ENCODE data around the gene ABHD14A.

Gene ABHD14A

GRCh38 chr3:51940648-51941462 is 34.0 kb upstream of the ABHD14A start:
- peak overlapping the region; percentile 89 for H3K4me3 ChIP-seq (ENCODE audit: low read depth, low read length)

GRCh38 chr3:51941463-51941797 is 33.4 kb upstream of the ABHD14A start:
- H3K4me3 ChIP-seq (ENCODE audit: low read depth, low read length) = peak overlapping the region; percentile 89

GRCh38 chr3:51941798-51942602 is 32.9 kb upstream of the ABHD14A start, which contains the start of the genes PARP3 and RRP9:
Gene PARP3 (plus strand): TSS chr3:51942363. CDS start chr3:51943356, 993 bp downstream.
Gene RRP9 (minus strand): TSS chr3:51941904. CDS start chr3:51941867, 37 bp downstream.
- H3K4me3 ChIP-seq (ENCODE audit: low read depth, low read length) = peak within 1 kb of the TSS; percentile 89

GRCh38 chr3:51942603-51943450 is 32.0 kb upstream of the ABHD14A start:
- H3K4me3 ChIP-seq (ENCODE audit: low read depth, low read length) = no peak overlapping the region

GRCh38 chr3:51943451-51944391 is 31.1 kb upstream of the ABHD14A start:
- H3K4me3 ChIP-seq (ENCODE audit: low read depth, low read length) = no peak overlapping the region

GRCh38 chr3:51944451-51945021 is 30.3 kb upstream of the ABHD14A start:
- H3K4me3 ChIP-seq (ENCODE audit: low read depth, low read length) = no peak overlapping the region

- H3K4me3 ChIP-seq (ENCODE audit: low read depth, low read length) = no peak overlapping the region
Measured at GRCh38 chr3:51945031-51945840, 29.6 kb upstream of the ABHD14A start.

- H3K4me3 ChIP-seq (ENCODE audit: low read depth, low read length) = no peak overlapping the region
Measured at GRCh38 chr3:51945926-51946705, 28.7 kb upstream of the ABHD14A start.

GRCh38 chr3:51946796-51947195 is 28.1 kb upstream of the ABHD14A start:
- no peak overlapping the region for H3K4me3 ChIP-seq (ENCODE audit: low read depth, low read length)

GRCh38 chr3:51947215-51947900 is 27.5 kb upstream of the ABHD14A start:
- no peak overlapping the region for H3K4me3 ChIP-seq (ENCODE audit: low read depth, low read length)

- H3K4me3 ChIP-seq (ENCODE audit: low read depth, low read length) = no peak overlapping the region
Measured at GRCh38 chr3:51948016-51948580, 26.8 kb upstream of the ABHD14A start.

GRCh38 chr3:51949121-51949520 is 25.7 kb upstream of the ABHD14A start:
- no peak overlapping the region for H3K4me3 ChIP-seq (ENCODE audit: low read depth, low read length)

- no peak overlapping the region for H3K4me3 ChIP-seq (ENCODE audit: low read depth, low read length)
Measured at GRCh38 chr3:51950899-51951298, 24.0 kb upstream of the ABHD14A start.

GRCh38 chr3:51953445-51953844 is 21.4 kb upstream of the ABHD14A start:
- H3K4me3 ChIP-seq (ENCODE audit: low read depth, low read length) = no peak overlapping the region

- no peak overlapping the region for H3K4me3 ChIP-seq (ENCODE audit: low read depth, low read length)
Measured at GRCh38 chr3:51954105-51954504, 20.8 kb upstream of the ABHD14A start.

GRCh38 chr3:51954713-51955112 is 20.2 kb upstream of the ABHD14A start:
- H3K4me3 ChIP-seq (ENCODE audit: low read depth, low read length) = no peak overlapping the region

Data from iPS-11a (cell line).